ENCODE results near the gene SOX9.

Gene SOX9

GRCh38 chr17:72077326-72077960, 43.4 kb upstream of the SOX9 start (continued):
- TF ChIP-seq CREB5 (CRISPR knock-in tag; IDR thresholded peaks at IDR 0.05; ENCODE audit: low read depth), result no peak
- TF ChIP-seq ZNF8 (CRISPR knock-in tag; IDR thresholded peaks at IDR 0.05), result no peak
- TF ChIP-seq ARNTL (CRISPR knock-in tag; IDR thresholded peaks at IDR 0.05; ENCODE audit: borderline replicate concordance, low read depth), result no peak
- no peak for TF ChIP-seq TOX (CRISPR knock-in tag; IDR thresholded peaks at IDR 0.05; ENCODE audit: borderline replicate concordance)
- no peak for TF ChIP-seq ZC3H10 (CRISPR knock-in tag; IDR thresholded peaks at IDR 0.05)
- TF ChIP-seq PPARA (CRISPR knock-in tag; IDR thresholded peaks at IDR 0.05; ENCODE audit: borderline replicate concordance), result no peak
- TF ChIP-seq ZNF70 (CRISPR knock-in tag; IDR thresholded peaks at IDR 0.05), result no peak

GRCh38 chr17:72079700-72080099, 41.1 kb upstream of the SOX9 start:
- no peak for ATAC-seq

GRCh38 chr17:72087876-72088275, 32.9 kb upstream of the SOX9 start:
- no peak for ATAC-seq
- TF ChIP-seq ZNF565 (CRISPR knock-in tag; conservative IDR thresholded peaks at IDR 0.05; ENCODE audit: low read depth), result no peak

More at GRCh38 chr17:72079700-72080099, 41.1 kb upstream of the SOX9 start:
- TF ChIP-seq ZNF70 (CRISPR knock-in tag; IDR thresholded peaks at IDR 0.05) (no peak), CSDC2 (CRISPR knock-in tag; IDR thresholded peaks at IDR 0.05) (no peak), ZFP3 (CRISPR knock-in tag; IDR thresholded peaks at IDR 0.05) (no peak), OSR1 (CRISPR knock-in tag; IDR thresholded peaks at IDR 0.05) (no peak), ZNF565 (CRISPR knock-in tag; conservative IDR thresholded peaks at IDR 0.05; ENCODE audit: low read depth) (no peak), ZFP30 (CRISPR knock-in tag; IDR thresholded peaks at IDR 0.05) (no peak), BACH2 (CRISPR knock-in tag; IDR thresholded peaks at IDR 0.05; ENCODE audit: borderline replicate concordance) (no peak), ARNTL (CRISPR knock-in tag; IDR thresholded peaks at IDR 0.05; ENCODE audit: borderline replicate concordance, low read depth) (no peak), SNAI2 (CRISPR knock-in tag; IDR thresholded peaks at IDR 0.05) (no peak), TCF4 (CRISPR knock-in tag; IDR thresholded peaks at IDR 0.05; ENCODE audit: borderline replicate concordance) (no peak), PPARA (CRISPR knock-in tag; IDR thresholded peaks at IDR 0.05; ENCODE audit: borderline replicate concordance) (no peak), RARB (CRISPR knock-in tag; IDR thresholded peaks at IDR 0.05) (no peak), ESRRG (CRISPR knock-in tag; IDR thresholded peaks at IDR 0.05) (no peak)
- TF ChIP-seq, protein P1, sequence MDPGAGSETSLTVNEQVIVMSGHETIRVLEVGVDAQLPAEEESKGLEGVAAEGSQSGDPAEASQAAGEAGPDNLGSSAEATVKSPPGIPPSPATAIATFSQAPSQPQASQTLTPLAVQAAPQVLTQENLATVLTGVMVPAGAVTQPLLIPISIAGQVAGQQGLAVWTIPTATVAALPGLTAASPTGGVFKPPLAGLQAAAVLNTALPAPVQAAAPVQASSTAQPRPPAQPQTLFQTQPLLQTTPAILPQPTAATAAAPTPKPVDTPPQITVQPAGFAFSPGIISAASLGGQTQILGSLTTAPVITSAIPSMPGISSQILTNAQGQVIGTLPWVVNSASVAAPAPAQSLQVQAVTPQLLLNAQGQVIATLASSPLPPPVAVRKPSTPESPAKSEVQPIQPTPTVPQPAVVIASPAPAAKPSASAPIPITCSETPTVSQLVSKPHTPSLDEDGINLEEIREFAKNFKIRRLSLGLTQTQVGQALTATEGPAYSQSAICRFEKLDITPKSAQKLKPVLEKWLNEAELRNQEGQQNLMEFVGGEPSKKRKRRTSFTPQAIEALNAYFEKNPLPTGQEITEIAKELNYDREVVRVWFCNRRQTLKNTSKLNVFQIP (CRISPR knock-in tag; IDR thresholded peaks at IDR 0.05; ENCODE audit: borderline replicate concordance, low read depth), result no peak

DNA sequence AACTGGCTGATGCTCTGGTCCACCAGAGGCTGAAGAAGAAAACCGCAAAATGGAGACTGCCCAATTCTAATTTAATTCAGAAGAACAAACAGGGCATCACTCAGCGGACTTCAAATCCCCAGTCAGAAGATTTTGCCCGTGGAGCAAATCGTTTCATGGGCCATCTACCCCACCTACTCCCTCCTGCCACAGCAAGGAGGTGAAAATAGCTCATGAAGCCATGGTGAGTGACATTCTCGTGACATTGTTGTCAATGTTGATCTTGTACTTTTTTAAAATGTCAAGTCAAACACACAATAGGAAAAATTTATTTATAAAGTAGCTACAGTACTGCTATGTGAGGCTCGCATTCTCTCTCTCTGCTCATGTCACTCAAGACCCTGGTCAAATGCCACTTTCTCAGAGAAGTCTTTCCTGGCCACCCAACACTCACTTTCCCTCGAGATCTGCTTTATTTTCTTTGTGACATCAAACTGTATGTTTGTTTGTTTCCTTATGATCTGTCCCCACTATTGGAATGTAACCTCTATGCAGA, 31.3 kb upstream of the SOX9 start:
- TF ChIP-seq TSHZ2 (CRISPR knock-in tag; IDR thresholded peaks at IDR 0.05) (no peak), ZNF8 (CRISPR knock-in tag; IDR thresholded peaks at IDR 0.05) (no peak), BACH2 (CRISPR knock-in tag; IDR thresholded peaks at IDR 0.05; ENCODE audit: borderline replicate concordance) (no peak), ZFP3 (CRISPR knock-in tag; IDR thresholded peaks at IDR 0.05) (no peak), ARNTL (CRISPR knock-in tag; IDR thresholded peaks at IDR 0.05; ENCODE audit: borderline replicate concordance, low read depth) (no peak), TCF4 (CRISPR knock-in tag; IDR thresholded peaks at IDR 0.05; ENCODE audit: borderline replicate concordance) (no peak), RARB (CRISPR knock-in tag; IDR thresholded peaks at IDR 0.05) (no peak), SNAI2 (CRISPR knock-in tag; IDR thresholded peaks at IDR 0.05) (no peak), TOX (CRISPR knock-in tag; IDR thresholded peaks at IDR 0.05; ENCODE audit: borderline replicate concordance) (no peak), ZNF565 (CRISPR knock-in tag; conservative IDR thresholded peaks at IDR 0.05; ENCODE audit: low read depth) (no peak), ZNF70 (CRISPR knock-in tag; IDR thresholded peaks at IDR 0.05) (no peak), ZC3H10 (CRISPR knock-in tag; IDR thresholded peaks at IDR 0.05) (no peak)

DNA sequence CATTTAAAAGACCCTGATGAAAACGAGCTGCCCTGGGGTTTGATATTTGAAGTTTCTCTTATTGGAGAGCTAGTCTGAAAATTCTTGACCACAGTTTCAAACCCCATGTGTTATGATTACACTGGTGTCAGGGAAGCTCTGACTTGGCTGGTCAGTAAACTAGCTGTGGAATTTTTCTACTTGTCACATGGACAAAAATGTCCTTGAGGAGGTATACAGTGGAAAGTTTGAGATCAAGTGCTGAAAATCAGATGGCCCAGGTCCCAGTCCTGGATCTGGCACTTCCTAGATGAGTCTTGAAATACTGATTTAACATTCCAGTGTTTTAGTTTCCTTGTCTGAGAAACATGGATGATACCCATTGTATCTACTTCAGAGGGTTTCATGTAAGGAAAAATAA, 30.7 kb upstream of the SOX9 start:
- no peak for ATAC-seq
- no peak for TF ChIP-seq CREB5 (CRISPR knock-in tag; IDR thresholded peaks at IDR 0.05; ENCODE audit: low read depth)
- no peak for TF ChIP-seq ZNF8 (CRISPR knock-in tag; IDR thresholded peaks at IDR 0.05)
- TF ChIP-seq ZNF565 (CRISPR knock-in tag; conservative IDR thresholded peaks at IDR 0.05; ENCODE audit: low read depth), result no peak
- TF ChIP-seq PATZ1 (CRISPR knock-in tag; IDR thresholded peaks at IDR 0.05; ENCODE audit: borderline replicate concordance), result no peak
- no peak for TF ChIP-seq GLIS3 (CRISPR knock-in tag; IDR thresholded peaks at IDR 0.05)
- TF ChIP-seq, protein P1 (CRISPR knock-in tag; IDR thresholded peaks at IDR 0.05; ENCODE audit: borderline replicate concordance, low read depth), result no peak
- no peak for TF ChIP-seq CSDC2 (CRISPR knock-in tag; IDR thresholded peaks at IDR 0.05)
- TF ChIP-seq BACH2 (CRISPR knock-in tag; IDR thresholded peaks at IDR 0.05; ENCODE audit: borderline replicate concordance), result no peak
- no peak for TF ChIP-seq PPARA (CRISPR knock-in tag; IDR thresholded peaks at IDR 0.05; ENCODE audit: borderline replicate concordance)

More for the DNA sequence above, 31.3 kb upstream of the SOX9 start:
- ATAC-seq, result no peak

Measured in SK-N-SH treated with all-trans-retinoic acid at 6 μM for 48 hours (cell line).